ENCODE data around the gene CFAP43.

DNA sequence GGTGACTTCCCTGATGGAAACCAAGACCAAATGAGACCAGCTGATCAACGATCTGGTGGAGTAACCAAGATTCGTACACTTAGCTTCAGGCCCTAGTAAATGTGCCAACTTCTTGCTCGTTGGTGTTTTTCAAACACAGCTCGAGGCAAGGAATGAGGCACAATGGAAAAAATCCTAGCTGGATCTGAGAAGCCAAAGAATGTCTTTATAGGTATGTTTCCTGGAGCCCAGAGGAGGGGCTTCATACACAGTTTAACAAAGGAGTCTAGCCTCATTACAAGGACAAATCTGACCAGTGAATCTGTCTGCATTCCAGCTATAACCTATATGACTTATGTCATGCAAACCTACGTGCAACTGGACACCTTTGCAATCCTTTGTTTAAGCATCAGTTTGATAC lies 150.2 kb downstream of the CFAP43 start:
- TF ChIP-seq GATA2 (IDR thresholded peaks at IDR 0.05; ENCODE audit: low read depth, low read length) (no peak), GATA3 (IDR thresholded peaks at IDR 0.05; ENCODE audit: low read depth, low read length) (no peak)
